Naive thymus-derived CD4-positive, alpha-beta T cell (primary cell): ENCODE measurements around the gene ITSN1. TPM values are rescaled to one million over a fixed set of nuclear protein-coding genes. Genes with fewer than 3 reads are reported as not detected.

ENCODE experiments used
- ATAC-seq: fragments of 150-1000 bp; cut with Tn5 transposase; 2 replicates; pipeline ENCODE4 v1.10.0; 2021; ENCODE audit warnings: mild to moderate bottlenecking, moderate library complexity
- CTCF ChIA-PET: fragments of 350-600 bp; sonication (Branson Sonifier 250); formaldehyde crosslinking; loops from one replicate; lab custom pipeline; 2021; ENCODE audit warnings: antibody characterized with exemption; lab: Charles Lee
- POLR2A ChIA-PET: fragments of 350-600 bp; sonication (Branson Sonifier 250); formaldehyde crosslinking; loops from one replicate; lab custom pipeline; 2021; ENCODE audit warnings: antibody characterized with exemption, inconsistent platforms; lab: Charles Lee
- DNase-seq, 9 donors: peaks; one replicate each; pipeline versions ENCODE4 v3.0.0 to v3.0.0-alpha.2; 2020 to 2022; ENCODE audit warnings: mixed read lengths in 1 of 9
- H3K27ac ChIP-seq: one replicate; pipeline ENCODE4 v1.7.0; 2013; ENCODE audit warnings: mild to moderate bottlenecking, low read depth, low read length, moderate library complexity
- H3K27me3 ChIP-seq, 2 donors: one replicate each; pipeline ENCODE4 v1.7.0; 2013; ENCODE audit warnings: low read length in 2 of 2, mild to moderate bottlenecking in 2 of 2, moderate library complexity in 2 of 2; ENCODE audit not compliant: control insufficient read depth in 2 of 2, insufficient read depth in 2 of 2
- H3K36me3 ChIP-seq, 3 experiments: 1 replicate in 2 of 3; 2 replicates in 1 of 3; pipeline ENCODE4 v1.7.0; 2013; ENCODE audit warnings: low read length in 3 of 3, mild to moderate bottlenecking in 3 of 3, moderate library complexity in 1 of 3; ENCODE audit not compliant: insufficient read depth in 3 of 3, control insufficient read depth in 2 of 3
- H3K4me1 ChIP-seq, 2 donors: one replicate each; pipeline ENCODE4 v1.7.0; 2013; ENCODE audit warnings: low read length in 2 of 2, mild to moderate bottlenecking in 2 of 2, moderate library complexity in 1 of 2; ENCODE audit not compliant: control insufficient read depth in 2 of 2, insufficient read depth in 2 of 2
- H3K4me3 ChIP-seq: 2 replicates; pipeline ENCODE4 v1.7.0; 2013; ENCODE audit warnings: mild to moderate bottlenecking, low read length
- H3K9me3 ChIP-seq, 3 experiments: 1 replicate in 2 of 3; 2 replicates in 1 of 3; pipeline ENCODE4 v1.7.0; 2013; ENCODE audit warnings: low read length in 3 of 3; ENCODE audit not compliant: control insufficient read depth in 2 of 3
- H3K27ac Mint-ChIP-seq, 9 donors: one replicate each; pipeline ENCODE4 v1.8.0; 2020 to 2022; ENCODE audit warnings: mixed read lengths in 9 of 9, mild to moderate bottlenecking in 8 of 9, moderate library complexity in 5 of 9, inconsistent platforms in 2 of 9
- H3K27me3 Mint-ChIP-seq, 5 donors: one replicate each; pipeline ENCODE4 v1.8.0; 2021 to 2022; ENCODE audit warnings: mixed read lengths in 5 of 5, mild to moderate bottlenecking in 1 of 5
- H3K36me3 Mint-ChIP-seq, 5 donors: one replicate each; pipeline ENCODE4 v1.8.0; 2020 to 2022; ENCODE audit warnings: mixed read lengths in 5 of 5, mild to moderate bottlenecking in 3 of 5, inconsistent platforms in 1 of 5
- H3K4me1 Mint-ChIP-seq, 7 donors: one replicate each; pipeline ENCODE4 v1.8.0; 2020 to 2022; ENCODE audit warnings: mixed read lengths in 7 of 7, mild to moderate bottlenecking in 3 of 7, inconsistent platforms in 1 of 7
- H3K4me3 Mint-ChIP-seq, 10 donors: one replicate each; pipeline ENCODE4 v1.8.0; 2020 to 2022; ENCODE audit warnings: mild to moderate bottlenecking in 10 of 10, mixed read lengths in 10 of 10, moderate library complexity in 6 of 10, inconsistent platforms in 2 of 10
- H3K9me3 Mint-ChIP-seq, 11 donors: one replicate each; pipeline ENCODE4 v1.8.0; 2020 to 2022; ENCODE audit warnings: mixed read lengths in 11 of 11, mild to moderate bottlenecking in 4 of 11, inconsistent platforms in 1 of 11, moderate library complexity in 1 of 11
- intact Hi-C, 2 donors: fragments of 100-400 bp; cut with micrococcal nuclease; formaldehyde crosslinking; loops; one replicate each; pipeline ENCODE4 v1.15.1; 2023
- polyA plus RNA-seq, 2 donors: library from polyadenylated mRNA; unstranded; fragments of 300-500 nt; fragmentation: Illumina TruSeq; gene quantifications; one replicate each; pipeline ENCODE4 v1.2.3, GENCODE V29; 2021
- total RNA-seq, 6 experiments: library from RNA in 5 of 6; stranded (reverse) in 5 of 6; gene quantifications; 1 replicate in 5 of 6; 2 replicates in 1 of 6; pipeline ENCODE4 v1.2.3 and lab custom pipeline; 2021 to 2026

ITSN1 gene
- total and polyA plus RNA-seq, 7 experiments from 2014 or later = 1.2 to 8.6 (median 3.2) TPM

- no peak overlapping the region for H3K4me3 ChIP-seq
- H3K27me3 ChIP-seq = no peaks in the 10 kb centered on the region
- peaks cover 6 to 22% (median 13%) of the 10 kb centered on the region in 5 donors for H3K36me3 Mint-ChIP-seq
- peak overlapping the region; percentile 5 to 99 (median 98) for H3K4me3 Mint-ChIP-seq
- no peaks in the 10 kb centered on the region for H3K9me3 Mint-ChIP-seq
- peaks cover 0 to 26% (median 6%) of the 10 kb centered on the region in 3 experiments for H3K36me3 ChIP-seq
- no peaks in the 10 kb centered on the region for H3K9me3 ChIP-seq
- H3K27me3 Mint-ChIP-seq = no peaks in the 10 kb centered on the region
- DNase-seq (no peak), ATAC-seq (no peak)
- CTCF ChIA-PET = interaction anchor here (1.0 kb wide), 1 partner anchor 9 kb away, joined by 3 read pairs; no protein-coding TSS in a partner anchor
- intact Hi-C loops = loop anchor here (2.0 kb wide), 2 partner anchors 19 to 435 kb away; no protein-coding TSS in a partner anchor
- H3K27ac Mint-ChIP-seq = peak overlapping the region in 6 of 9 donors; percentile 14 to 97 (median 54)
- POLR2A ChIA-PET = interaction anchor here (1.0 kb wide), 1 partner anchor 155 kb away, joined by 3 read pairs; no protein-coding TSS in a partner anchor
- H3K4me1 ChIP-seq = peaks cover 11 to 12% of the 10 kb centered on the region in 2 donors
- H3K4me1 Mint-ChIP-seq = peaks cover 18 to 47% (median 38%) of the 10 kb centered on the region in 7 donors
- H3K27ac ChIP-seq = no peak overlapping the region
These were observed 271.9 kb downstream of the ITSN1 start for GRCh38 chr21:33914188-33914587.

- Mint-ChIP-seq H3K27me3 (no peaks in the 10 kb centered on the region), H3K9me3 (no peaks in the 10 kb centered on the region), H3K27ac (peak within 1 kb of the TSS; percentile 87 to 98 (median 97)), H3K4me1 (peaks cover 14 to 40% (median 35%) of the 10 kb centered on the region in 7 donors), H3K4me3 (peak within 1 kb of the TSS; percentile 93 to 99 (median 98)), H3K36me3 (peaks cover 1 to 13% (median 8%) of the 10 kb centered on the region in 5 donors)
- peaks cover 11 to 12% of the 10 kb centered on the region in 2 donors for H3K4me1 ChIP-seq
- DNase-seq = peak; percentile 87 to 96 (median 93)
- no peaks in the 10 kb centered on the region for H3K27me3 ChIP-seq
- H3K9me3 ChIP-seq = no peaks in the 10 kb centered on the region
- peak within 1 kb of the TSS; percentile 92 for H3K27ac ChIP-seq
- POLR2A ChIA-PET = interaction anchor here (0.6 to 0.8 kb wide), 3 partner anchors 8 to 432 kb away, joined by 3 to 4 read pairs (median 3); no protein-coding TSS in a partner anchor
- peak within 1 kb of the TSS; percentile 92 for H3K4me3 ChIP-seq
- peaks cover 0 to 14% (median 2%) of the 10 kb centered on the region in 3 experiments for H3K36me3 ChIP-seq
- intact Hi-C loops = loop anchor here (1.0 to 5.0 kb wide), 8 partner anchors 21 to 717 kb away; partner anchors contain the start of genes RCAN1 (in 2 of the 2), CRYZL1 (in 1 of the 2), GART (in 1 of the 2) and ITSN1 (in 1 of the 2)
- CTCF ChIA-PET = interaction anchor here (1.0 to 1.4 kb wide), 2 partner anchors 7 to 432 kb away, joined by 3 to 4 read pairs; no protein-coding TSS in a partner anchor
- ATAC-seq = peak; percentile 100
These were observed 273.3 kb downstream of the ITSN1 start, which contains the start of gene ATP5PO for GRCh38 chr21:33915368-33916199. ATP5PO (minus strand) TSS chr21:33915804; CDS start chr21:33915763, 41 bp downstream.

GRCh38 chr21:33916200-33916567 lies 273.9 kb downstream of the ITSN1 start:
- intact Hi-C loops = loop anchor here in 1 of 2 donors (5.0 kb wide), 2 partner anchors 374 to 716 kb away; partner anchors contain the start of genes GART and SON
- Histone ChIP-seq H3K36me3 (peaks cover 0 to 8% (median 2%) of the 10 kb centered on the region in 3 experiments), H3K4me1 (peaks cover 11 to 12% of the 10 kb centered on the region in 2 donors), H3K27me3 (no peaks in the 10 kb centered on the region), H3K27ac (peak overlapping the region; percentile 92), H3K9me3 (no peaks in the 10 kb centered on the region), H3K4me3 (peak overlapping the region; percentile 92)
- Mint-ChIP-seq H3K36me3 (peaks cover 0 to 7% (median 6%) of the 10 kb centered on the region in 5 donors), H3K9me3 (no peaks in the 10 kb centered on the region), H3K27me3 (no peaks in the 10 kb centered on the region), H3K27ac (peak overlapping the region; percentile 87 to 98 (median 97)), H3K4me3 (peak overlapping the region; percentile 93 to 99 (median 98)), H3K4me1 (peaks cover 13 to 36% (median 32%) of the 10 kb centered on the region in 7 donors)
- ATAC-seq = no peak
- POLR2A ChIA-PET = no interaction called here
- no peak for DNase-seq
- CTCF ChIA-PET = interaction anchor here (1.4 kb wide), 1 partner anchor 432 kb away, joined by 4 read pairs; no protein-coding TSS in a partner anchor

DNA sequence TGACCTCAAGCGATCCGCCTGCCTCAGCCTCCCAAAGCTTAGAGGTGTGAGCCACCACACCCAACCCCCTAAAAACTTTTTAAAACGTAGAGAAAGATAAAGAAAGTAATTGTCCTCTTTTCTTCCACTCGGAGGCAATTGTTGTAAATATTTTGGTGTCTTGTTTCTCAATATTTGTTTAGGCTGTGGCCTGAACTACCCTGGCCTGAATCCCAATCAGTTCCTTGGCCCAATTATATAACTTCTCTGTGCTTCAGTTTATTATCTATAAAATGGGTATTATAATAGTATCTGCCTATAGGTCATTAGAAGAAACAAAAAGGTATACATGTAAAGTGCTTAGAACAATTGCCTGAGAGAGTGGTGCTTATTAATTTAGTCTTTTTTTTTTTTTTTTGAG lies 275.1 kb downstream of the ITSN1 start:
- intact Hi-C loops = loop anchor here in 1 of 2 donors (5.0 kb wide), 2 partner anchors 375 to 715 kb away; partner anchors contain the start of genes GART and SON
- Histone ChIP-seq H3K27ac (no peak overlapping the region), H3K4me1 (peaks cover 11 to 12% of the 10 kb centered on the region in 2 donors), H3K27me3 (no peaks in the 10 kb centered on the region), H3K9me3 (no peaks in the 10 kb centered on the region), H3K36me3 (peaks cover 0 to 4% (median 0%) of the 10 kb centered on the region in 3 experiments), H3K4me3 (no peak overlapping the region)
- ChIA-PET CTCF (no interaction called here), POLR2A (interaction anchor here (1.3 to 2.6 kb wide), 2 partner anchors 31 to 375 kb away, joined by 3 to 9 read pairs; partner anchors contain the start of gene SON)
- H3K4me1 Mint-ChIP-seq = peaks cover 13 to 34% (median 31%) of the 10 kb centered on the region in 7 donors
- H3K36me3 Mint-ChIP-seq = peaks cover 0 to 4% (median 3%) of the 10 kb centered on the region in 5 donors
- no peak overlapping the region for H3K4me3 Mint-ChIP-seq
- ATAC-seq (no peak), DNase-seq (no peak)
- H3K27me3 Mint-ChIP-seq = peaks cover 0 to 3% (median 0%) of the 10 kb centered on the region in 5 donors
- H3K9me3 Mint-ChIP-seq = no peaks in the 10 kb centered on the region
- no peak overlapping the region for H3K27ac Mint-ChIP-seq

DNA sequence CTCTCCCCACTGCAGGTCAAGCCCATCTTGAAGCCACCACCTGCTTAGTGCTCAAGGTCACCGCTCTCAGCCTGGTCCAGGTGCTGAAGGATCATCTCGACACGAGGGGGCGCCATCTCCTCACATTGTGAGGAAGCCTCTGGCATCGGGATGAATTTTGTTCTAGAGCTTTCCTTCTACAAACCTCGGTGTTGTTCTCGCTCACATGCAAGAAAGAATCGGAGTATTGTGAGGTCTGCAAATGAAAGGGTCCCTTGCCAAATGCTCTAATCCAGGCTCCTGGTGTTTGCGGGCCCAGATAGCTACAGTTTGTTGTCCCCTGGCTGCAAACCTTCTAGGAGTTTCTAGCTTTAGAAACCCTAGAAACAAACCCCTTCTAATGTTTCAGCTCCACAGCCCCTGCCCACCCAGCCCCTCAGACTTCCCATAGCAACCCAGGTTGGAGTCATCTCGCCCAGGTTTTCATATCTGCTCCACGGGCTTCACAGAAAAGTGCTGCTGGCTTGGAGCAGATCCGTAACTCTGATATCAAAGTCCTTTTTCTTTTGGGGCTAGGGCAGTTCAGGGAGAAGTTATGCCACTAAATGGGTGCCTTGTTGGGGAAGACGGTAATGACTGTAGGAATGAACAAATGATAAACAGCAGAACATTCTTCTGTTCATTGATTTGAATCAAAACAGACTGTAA lies 281.9 kb downstream of the ITSN1 start:
- ChIA-PET POLR2A (interaction anchor here (0.7 to 3.2 kb wide), 17 partner anchors 9 to 428 kb away, joined by 3 to 51 read pairs (median 5); partner anchors contain the start of genes MRPS6 and SLC5A3), CTCF (interaction anchor here (0.6 to 4.2 kb wide), 41 partner anchors 9 to 1654 kb away, joined by 3 to 126 read pairs (median 5); partner anchors contain the start of genes MRPS6 and SLC5A3)
- Histone ChIP-seq H3K9me3 (no peaks in the 10 kb centered on the region), H3K4me3 (no peak overlapping the region), H3K27me3 (no peaks in the 10 kb centered on the region), H3K36me3 (no peaks in the 10 kb centered on the region), H3K4me1 (peaks cover 4 to 5% of the 10 kb centered on the region in 2 donors), H3K27ac (no peak overlapping the region)
- H3K36me3 Mint-ChIP-seq = peaks cover 0 to 13% (median 0%) of the 10 kb centered on the region in 5 donors
- H3K4me1 Mint-ChIP-seq = peaks cover 0 to 21% (median 8%) of the 10 kb centered on the region in 7 donors
- intact Hi-C loops = loop anchor here (2.0 to 5.0 kb wide), 10 partner anchors 23 to 318 kb away; partner anchors contain the start of genes MRPS6 (in 1 of the 2) and SLC5A3 (in 1 of the 2)
- DNase-seq (peak; percentile 73 to 90 (median 83)), ATAC-seq (peak; percentile 97)
- peak overlapping the region in 7 of 10 donors; percentile 25 to 58 (median 45) for H3K4me3 Mint-ChIP-seq
- peak overlapping the region; percentile 5 to 84 (median 75) for H3K27ac Mint-ChIP-seq
- peaks cover 0 to 3% (median 0%) of the 10 kb centered on the region in 5 donors for H3K27me3 Mint-ChIP-seq
- H3K9me3 Mint-ChIP-seq = peaks cover 0 to 11% (median 4%) of the 10 kb centered on the region in 11 donors
